A172 (cell line): ENCODE results near the gene CPPED1. TPM values are rescaled to one million over a fixed set of nuclear protein-coding genes. Genes with fewer than 3 reads are reported as not detected.
"Not testable (repeated sequence)": the region's sequence is repeated elsewhere in the genome, so short reads cannot be mapped to it uniquely, and the experiment has no call there.

Experiments
- DNase-seq: peaks from one replicate; pipeline ENCODE4 v3.0.0-alpha.2; 2015; ENCODE audit warnings: low spot score
- total RNA-seq: library from RNA; depleted of rRNA; stranded (reverse); fragments of >200 nt; shearing (Covaris generic); gene quantifications from 2 replicates; pipeline ENCODE4 v1.2.3, GENCODE V29; 2014

CPPED1 gene
- total RNA-seq, 1 experiment from 2014 or later, result 51.8 TPM

GRCh38 chr16:12802048-12802447 lies 1.6 kb downstream of the CPPED1 start:
- DNase-seq, result no peak

DNA sequence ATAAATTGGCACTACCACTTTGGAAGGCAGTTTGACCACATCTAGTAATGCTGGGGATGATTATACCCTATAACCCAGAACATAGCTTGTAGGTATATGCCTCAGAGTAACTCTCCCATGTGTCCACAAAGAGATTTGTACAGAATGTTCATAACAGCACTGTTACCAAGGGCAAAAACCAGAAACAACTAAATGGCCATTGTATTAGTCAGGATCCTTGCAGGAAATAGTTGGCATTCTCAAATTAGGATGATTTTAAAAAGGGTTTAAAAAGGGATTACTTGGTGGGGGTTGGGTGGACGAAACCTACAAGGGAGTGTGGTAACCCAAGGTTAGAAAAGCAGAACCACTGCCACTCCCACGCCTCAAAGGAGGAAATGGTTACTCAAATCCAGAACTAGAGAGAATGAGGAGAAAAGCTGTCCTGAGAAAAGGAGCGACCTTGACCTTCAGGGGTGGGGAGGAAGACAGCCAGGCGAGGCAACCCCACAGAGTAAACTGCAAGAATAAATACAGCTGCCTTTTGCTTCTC lies 2.1 kb downstream of the CPPED1 start:
- DNase-seq, result peak; percentile 79

- DNase-seq, result no peak
Observed at GRCh38 chr16:12800817-12801216, 2.9 kb downstream of the CPPED1 start.

GRCh38 chr16:12799996-12800395 lies 3.7 kb downstream of the CPPED1 start:
- not testable (repeated sequence) for DNase-seq

- DNase-seq, result no peak
Observed at GRCh38 chr16:12798846-12799245, 4.8 kb downstream of the CPPED1 start.

DNA sequence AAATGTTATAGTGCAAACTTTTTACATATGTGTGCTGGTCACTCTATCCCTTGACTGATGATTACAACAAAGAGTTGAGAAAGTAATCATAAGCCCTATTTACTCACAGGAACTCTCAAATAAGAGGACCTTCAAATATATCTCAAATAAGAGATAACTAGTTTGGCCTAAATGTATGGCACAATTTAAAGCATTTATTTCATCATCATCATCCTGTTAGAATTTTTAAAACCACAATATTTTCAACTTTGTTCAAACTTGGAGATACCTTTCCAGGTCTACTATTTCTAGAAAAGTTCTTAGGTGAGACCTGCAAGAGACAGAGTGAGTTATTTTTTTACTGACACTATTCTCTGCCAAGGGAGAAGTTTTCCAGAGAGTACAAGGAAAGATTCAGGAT lies 5.5 kb downstream of the CPPED1 start:
- DNase-seq, result no peak

GRCh38 chr16:12796498-12796897 lies 7.2 kb downstream of the CPPED1 start:
- DNase-seq, result peak; percentile 49

DNA sequence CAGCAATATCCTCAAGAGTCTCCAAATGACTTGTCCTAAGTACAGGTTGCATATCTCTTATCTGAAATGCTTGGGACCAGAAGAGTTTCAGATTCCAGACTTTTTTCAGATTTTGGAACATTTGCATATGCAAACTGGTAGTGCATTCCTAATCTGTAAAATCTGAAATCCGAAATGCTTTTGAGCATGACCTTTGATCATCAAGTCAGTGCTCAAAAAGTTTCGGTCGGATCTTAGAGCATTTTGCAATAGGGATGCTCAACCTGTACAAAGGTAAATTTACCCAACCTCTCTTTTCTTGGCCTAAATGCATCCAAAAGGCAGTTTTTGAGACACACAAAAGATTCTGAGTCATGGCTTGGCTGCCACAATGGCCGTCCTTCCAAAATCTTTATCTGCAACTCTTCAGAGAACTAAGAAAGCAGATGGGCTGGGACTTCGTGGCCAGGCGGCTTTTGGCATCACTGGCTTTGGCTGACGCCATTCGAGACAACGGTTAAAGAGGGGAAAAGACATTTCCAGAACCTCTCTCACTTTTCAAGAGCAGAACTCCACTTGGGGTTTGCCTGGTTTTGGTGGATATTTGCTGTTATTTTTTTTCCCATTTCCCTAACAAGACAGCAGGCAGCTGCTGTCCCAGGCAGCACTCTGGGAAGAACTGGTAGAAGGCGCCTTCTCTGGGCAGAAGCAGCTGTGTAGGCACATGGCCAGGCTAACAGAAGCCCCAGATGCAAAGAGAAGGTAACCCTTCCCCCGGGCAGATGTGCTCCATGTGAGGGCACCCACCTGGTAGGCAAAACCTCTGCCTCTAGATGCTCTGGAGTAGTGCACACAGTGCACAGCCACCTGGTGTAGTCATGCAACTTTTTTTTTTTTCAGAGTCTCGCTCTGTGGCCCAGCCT lies 8.9 kb downstream of the CPPED1 start:
- no peak for DNase-seq

- DNase-seq, result no peak
Observed at GRCh38 chr16:12793865-12794240, 9.8 kb downstream of the CPPED1 start.

- no peak for DNase-seq
Observed at GRCh38 chr16:12793120-12793864, 10.4 kb downstream of the CPPED1 start.

DNA sequence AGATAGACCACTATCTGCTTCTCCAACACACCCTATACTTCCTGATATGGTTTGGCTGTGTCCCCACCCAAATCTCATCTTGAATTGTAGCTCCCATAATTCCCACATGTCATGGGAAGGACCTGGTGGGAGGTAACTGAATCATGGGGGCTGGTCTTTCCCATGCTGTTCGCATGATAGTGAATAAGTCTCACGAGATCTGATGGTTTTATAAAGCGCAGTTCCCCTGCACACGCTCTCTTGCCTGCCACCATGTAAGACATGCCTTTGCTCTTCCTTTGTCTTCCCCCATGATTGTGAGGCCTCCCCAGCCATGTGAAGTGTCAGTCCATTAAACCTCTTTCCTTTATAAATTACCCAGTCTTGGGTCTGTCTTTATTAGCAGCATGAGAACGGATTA lies 11.2 kb downstream of the CPPED1 start:
- DNase-seq, result not testable (repeated sequence)

GRCh38 chr16:12791340-12791739 lies 12.3 kb downstream of the CPPED1 start:
- no peak for DNase-seq

- no peak for DNase-seq
Observed at GRCh38 chr16:12788758-12789157, 14.9 kb downstream of the CPPED1 start.

- DNase-seq, result no peak
Observed at GRCh38 chr16:12786081-12786480, 17.6 kb downstream of the CPPED1 start.

- DNase-seq, result no peak
Observed at GRCh38 chr16:12784076-12784475, 19.6 kb downstream of the CPPED1 start.

DNA sequence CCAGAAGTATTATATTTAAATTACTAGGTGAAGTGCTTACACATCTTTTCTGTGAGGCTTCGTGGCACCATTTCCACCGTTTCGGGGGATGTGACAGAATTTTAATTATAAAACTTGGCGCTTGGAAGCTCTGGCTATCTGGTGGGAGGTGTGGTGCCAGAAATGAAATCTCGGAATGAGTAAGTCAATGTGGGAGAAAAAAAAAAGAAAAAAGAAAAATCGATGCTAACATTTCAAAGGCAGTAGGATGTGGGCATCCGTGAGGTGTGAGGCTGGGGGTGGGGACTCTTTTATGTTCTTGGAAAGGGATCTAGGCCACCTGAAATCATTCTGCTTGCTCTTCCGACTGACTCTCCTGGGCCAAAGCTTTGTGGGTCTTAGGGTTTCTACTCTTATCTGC lies 21.9 kb downstream of the CPPED1 start:
- DNase-seq, result no peak

GRCh38 chr16:12780467-12780866 lies 23.2 kb downstream of the CPPED1 start:
- DNase-seq, result no peak

GRCh38 chr16:12778726-12779125 lies 25.0 kb downstream of the CPPED1 start:
- DNase-seq, result no peak

GRCh38 chr16:12775656-12776236 lies 27.9 kb downstream of the CPPED1 start:
- DNase-seq, result no peak

DNA sequence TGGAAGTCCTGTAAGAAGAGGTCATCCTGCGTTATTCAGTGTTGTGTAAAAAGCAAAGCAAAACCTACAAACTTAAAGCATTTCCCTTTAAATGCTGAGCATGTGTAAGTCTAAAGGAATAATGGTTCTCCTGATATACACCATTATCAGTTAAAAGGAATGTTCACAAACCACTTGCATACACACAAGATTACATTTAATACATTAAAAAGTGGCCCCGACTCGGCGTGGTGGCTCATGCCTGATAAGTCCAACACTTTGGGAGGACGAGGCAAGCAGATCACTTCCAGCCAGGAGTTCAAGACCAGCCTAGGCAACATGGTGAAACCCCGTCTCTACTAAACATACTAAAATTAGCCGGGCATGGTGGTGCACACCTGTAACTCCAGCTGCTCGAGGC lies 30.5 kb downstream of the CPPED1 start:
- no peak for DNase-seq

DNA sequence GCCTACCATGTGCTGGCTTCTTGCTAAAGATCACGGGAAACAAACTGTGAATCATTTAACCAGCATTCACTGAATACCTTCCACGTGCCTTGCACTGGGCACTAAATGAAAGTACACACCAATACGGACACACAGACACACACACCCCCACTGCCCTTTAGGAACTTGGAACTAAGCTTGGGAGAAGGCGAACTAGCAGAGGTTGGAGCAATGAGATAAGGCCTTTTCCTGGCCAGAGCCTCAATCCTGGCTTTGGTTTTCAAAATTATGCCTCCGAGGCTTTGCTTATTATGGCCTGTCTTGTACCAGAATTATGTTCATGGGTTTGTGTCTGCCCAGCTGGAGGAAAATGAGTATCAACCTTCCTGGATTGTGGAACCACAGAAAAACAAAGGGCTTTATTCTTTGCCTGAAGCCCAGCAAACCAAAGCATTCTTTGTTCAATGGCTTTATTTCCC lies 32.3 kb downstream of the CPPED1 start:
- DNase-seq, result no peak

- no peak for DNase-seq
Observed at GRCh38 chr16:12769525-12769924, 34.2 kb downstream of the CPPED1 start.
